ENCODE results near the gene TRAF1. TPM values are rescaled to one million over a fixed set of nuclear protein-coding genes. Genes with fewer than 3 reads are reported as not detected.

TRAF1 gene
- total and polyA plus RNA-seq, 10 of the 15 experiments (the other 5 are each of a cell fraction or from before 2014, with no cell fraction given), result 13.8 to 163 (median 128) TPM

DNA sequence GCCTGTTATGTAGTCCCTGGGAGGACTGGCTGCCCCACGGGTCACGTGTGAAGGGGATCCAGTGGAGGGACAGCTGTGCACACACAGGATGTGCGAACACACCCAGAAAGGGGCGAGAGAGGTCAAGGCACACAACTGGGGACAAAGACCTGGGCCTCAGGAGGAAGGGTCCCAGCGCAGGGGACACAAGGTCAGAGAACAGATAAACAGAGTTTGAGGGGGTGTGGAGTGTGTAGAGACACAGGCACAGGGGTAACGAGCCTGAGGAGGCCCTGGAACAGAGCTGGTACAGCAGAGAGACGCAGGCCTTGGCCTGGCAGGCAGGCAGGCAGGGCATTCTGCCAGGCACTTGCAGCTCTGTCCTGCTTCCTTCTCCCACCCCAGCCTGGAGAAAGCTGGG, 69.1 kb downstream of the TRAF1 start:
- DNase-seq (ENCODE audit: low read depth, low spot score), result no peak
- TF ChIP-seq RELA (IDR thresholded peaks at IDR 0.05; ENCODE audit: borderline replicate concordance, partially characterized antibody) (no peak), NBN (IDR thresholded peaks at IDR 0.05) (no peak), NFYA (IDR thresholded peaks at IDR 0.05; ENCODE audit: borderline replicate concordance, low read depth, low read length) (no peak), HDAC2 (IDR thresholded peaks at IDR 0.05) (no peak), ZNF217 (IDR thresholded peaks at IDR 0.05) (no peak), CBX5 (IDR thresholded peaks at IDR 0.05; ENCODE audit: low read depth) (no peak), NRF1 (conservative IDR thresholded peaks at IDR 0.05; ENCODE audit: low read depth, low read length) (no peak), BRCA1 (IDR thresholded peaks at IDR 0.05; ENCODE audit: low read depth, low read length) (no peak), KDM1A (IDR thresholded peaks at IDR 0.05; ENCODE audit: borderline replicate concordance) (no peak), POLR2AphosphoS5 (IDR thresholded peaks at IDR 0.05; ENCODE audit: low read length) (no peak), SMAD1 (IDR thresholded peaks at IDR 0.05; ENCODE audit: low read depth, partially characterized antibody) (no peak), MLLT1 (IDR thresholded peaks at IDR 0.05) (no peak), E2F4 (IDR thresholded peaks at IDR 0.05; ENCODE audit: low read depth, low read length) (no peak)
- TF ChIP-seq, protein P1, sequence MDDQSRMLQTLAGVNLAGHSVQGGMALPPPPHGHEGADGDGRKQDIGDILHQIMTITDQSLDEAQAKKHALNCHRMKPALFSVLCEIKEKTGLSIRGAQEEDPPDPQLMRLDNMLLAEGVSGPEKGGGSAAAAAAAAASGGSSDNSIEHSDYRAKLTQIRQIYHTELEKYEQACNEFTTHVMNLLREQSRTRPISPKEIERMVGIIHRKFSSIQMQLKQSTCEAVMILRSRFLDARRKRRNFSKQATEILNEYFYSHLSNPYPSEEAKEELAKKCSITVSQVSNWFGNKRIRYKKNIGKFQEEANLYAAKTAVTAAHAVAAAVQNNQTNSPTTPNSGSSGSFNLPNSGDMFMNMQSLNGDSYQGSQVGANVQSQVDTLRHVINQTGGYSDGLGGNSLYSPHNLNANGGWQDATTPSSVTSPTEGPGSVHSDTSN (IDR thresholded peaks at IDR 0.05; ENCODE audit: insufficient replicate concordance, low read depth, low read length), result no peak
- TF ChIP-seq, protein P2, sequence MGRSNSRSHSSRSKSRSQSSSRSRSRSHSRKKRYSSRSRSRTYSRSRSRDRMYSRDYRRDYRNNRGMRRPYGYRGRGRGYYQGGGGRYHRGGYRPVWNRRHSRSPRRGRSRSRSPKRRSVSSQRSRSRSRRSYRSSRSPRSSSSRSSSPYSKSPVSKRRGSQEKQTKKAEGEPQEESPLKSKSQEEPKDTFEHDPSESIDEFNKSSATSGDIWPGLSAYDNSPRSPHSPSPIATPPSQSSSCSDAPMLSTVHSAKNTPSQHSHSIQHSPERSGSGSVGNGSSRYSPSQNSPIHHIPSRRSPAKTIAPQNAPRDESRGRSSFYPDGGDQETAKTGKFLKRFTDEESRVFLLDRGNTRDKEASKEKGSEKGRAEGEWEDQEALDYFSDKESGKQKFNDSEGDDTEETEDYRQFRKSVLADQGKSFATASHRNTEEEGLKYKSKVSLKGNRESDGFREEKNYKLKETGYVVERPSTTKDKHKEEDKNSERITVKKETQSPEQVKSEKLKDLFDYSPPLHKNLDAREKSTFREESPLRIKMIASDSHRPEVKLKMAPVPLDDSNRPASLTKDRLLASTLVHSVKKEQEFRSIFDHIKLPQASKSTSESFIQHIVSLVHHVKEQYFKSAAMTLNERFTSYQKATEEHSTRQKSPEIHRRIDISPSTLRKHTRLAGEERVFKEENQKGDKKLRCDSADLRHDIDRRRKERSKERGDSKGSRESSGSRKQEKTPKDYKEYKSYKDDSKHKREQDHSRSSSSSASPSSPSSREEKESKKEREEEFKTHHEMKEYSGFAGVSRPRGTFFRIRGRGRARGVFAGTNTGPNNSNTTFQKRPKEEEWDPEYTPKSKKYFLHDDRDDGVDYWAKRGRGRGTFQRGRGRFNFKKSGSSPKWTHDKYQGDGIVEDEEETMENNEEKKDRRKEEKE (IDR thresholded peaks at IDR 0.05), result no peak
- Histone ChIP-seq H3K27ac (ENCODE audit: control insufficient read depth, insufficient read depth) (no peak overlapping the region), H3K9ac (ENCODE audit: control insufficient read depth, insufficient read depth, low read length) (no peak overlapping the region), H3K4me3 (no peak overlapping the region), H3K4me1 (ENCODE audit: control insufficient read depth, insufficient read depth, low read length) (no peaks in the 10 kb centered on the region), H3K79me2 (ENCODE audit: control insufficient read depth, insufficient read depth, low read length) (no peaks in the 10 kb centered on the region), H3K4me2 (ENCODE audit: control insufficient read depth, insufficient read depth) (no peak overlapping the region), H3K36me3 (ENCODE audit: control insufficient read depth in 2 of 2, insufficient read depth in 2 of 2, low read length in 1 of 2) (peaks cover 38 to 39% of the 10 kb centered on the region in 2 experiments), H4K20me1 (ENCODE audit: control insufficient read depth, insufficient read depth) (no peaks in the 10 kb centered on the region), H2AFZ (ENCODE audit: control insufficient read depth, low read depth, low read length) (no peak overlapping the region), H3K27me3 (replicated peaks in 1 of 2; ENCODE audit: control insufficient read depth in 2 of 2, insufficient read depth in 2 of 2, low read length in 1 of 2) (no peaks in the 10 kb centered on the region), H3K9me3 (replicated peaks; ENCODE audit: control insufficient read depth, insufficient read depth, low read length) (no peaks in the 10 kb centered on the region)
- ChIA-PET RAD21 (ENCODE audit: unreplicated experiment) (no interaction called here), POLR2A (no interaction called here), CTCF (no interaction called here), SMC1A (ENCODE audit: uncharacterized antibody, unreplicated experiment) (interaction anchor here (1.6 kb wide), 1 partner anchor 10 kb away, joined by 3 read pairs; no protein-coding TSS in a partner anchor)
- FAIRE-seq, result no peak
- WGBS (ENCODE audit: insufficient coverage, insufficient replicate concordance, low lambda C conversion rate, missing lambda C conversion rate), result 87% methylated on average over 7 of the region's 7 CpGs
- intact Hi-C loops (cut with micrococcal nuclease; ENCODE audit: unreplicated experiment), result no loop called here
- no TSS peak for BruUV-seq (replicated peaks)
- ATAC-seq, result no peak
- in situ Hi-C loops (cut with MboI), result no loop called here
